ENCODE results near the gene MRAS. TPM values are rescaled to one million over a fixed set of nuclear protein-coding genes. Genes with fewer than 3 reads are reported as not detected.

The MRAS gene
- total and polyA plus RNA-seq, 2 of the 4 experiments (the other 2 are of a cell fraction), result 59.3 to 60.6 TPM

DNA sequence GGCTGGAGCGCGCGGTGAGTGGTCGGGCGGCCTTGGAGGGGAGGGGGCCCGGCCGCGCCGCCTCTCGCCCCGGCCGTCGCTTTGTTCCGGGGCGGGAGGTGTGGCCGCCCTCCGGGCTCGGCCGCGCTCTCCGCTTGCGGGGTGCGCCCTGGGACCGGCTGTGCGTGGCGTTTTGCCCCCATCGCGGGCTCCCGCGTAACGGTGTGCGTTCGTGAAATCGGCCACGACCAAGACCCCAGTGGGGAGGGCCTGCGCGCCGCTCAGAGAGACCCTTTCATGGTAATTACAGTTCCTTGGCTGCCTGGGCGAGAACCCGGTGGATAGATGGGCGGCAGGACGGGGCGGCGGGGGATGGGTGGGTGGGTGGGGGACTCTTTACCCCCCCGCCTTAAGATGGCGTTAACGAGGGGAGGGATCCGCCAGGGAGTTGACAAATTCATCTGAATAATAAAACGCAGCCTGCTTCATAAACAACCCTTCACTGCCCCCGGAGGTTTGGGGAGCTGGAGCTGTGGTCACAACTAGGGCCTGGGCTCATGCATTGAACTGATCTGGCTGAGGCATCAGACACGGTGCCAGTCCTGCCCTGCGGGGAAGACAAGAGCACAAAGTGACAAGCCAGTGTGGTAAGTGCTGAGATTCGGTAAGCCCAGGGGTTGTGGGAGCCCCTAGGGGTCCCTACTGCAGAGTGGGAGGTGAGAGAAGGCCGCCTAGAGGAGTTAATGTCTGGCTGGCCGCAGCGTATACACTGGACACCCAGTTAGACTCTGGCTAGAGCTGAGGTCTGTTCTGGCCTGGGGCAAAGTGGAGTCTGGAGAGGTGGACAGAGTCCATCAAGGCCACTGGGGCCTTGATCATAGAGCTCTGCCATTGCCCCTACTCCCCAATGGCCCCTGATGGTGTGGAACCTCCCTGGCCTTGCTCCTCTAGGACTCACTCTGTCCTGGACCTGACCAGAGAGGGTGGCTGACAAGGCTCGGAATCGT lies 668 bp downstream of the MRAS start:
- WGBS, 2 experiments (ENCODE audit: extremely low coverage in 2 of 2, insufficient read length in 1 of 2), result 3% methylated on average over 14 of the region's 58 CpGs; no CpG with 5 or more reads in 1 of the 2 experiments
- peak overlapping the region; percentile 77 for H3K23ac ChIP-seq (ENCODE audit: low read depth, low read length)
- TF ChIP-seq, protein P1, sequence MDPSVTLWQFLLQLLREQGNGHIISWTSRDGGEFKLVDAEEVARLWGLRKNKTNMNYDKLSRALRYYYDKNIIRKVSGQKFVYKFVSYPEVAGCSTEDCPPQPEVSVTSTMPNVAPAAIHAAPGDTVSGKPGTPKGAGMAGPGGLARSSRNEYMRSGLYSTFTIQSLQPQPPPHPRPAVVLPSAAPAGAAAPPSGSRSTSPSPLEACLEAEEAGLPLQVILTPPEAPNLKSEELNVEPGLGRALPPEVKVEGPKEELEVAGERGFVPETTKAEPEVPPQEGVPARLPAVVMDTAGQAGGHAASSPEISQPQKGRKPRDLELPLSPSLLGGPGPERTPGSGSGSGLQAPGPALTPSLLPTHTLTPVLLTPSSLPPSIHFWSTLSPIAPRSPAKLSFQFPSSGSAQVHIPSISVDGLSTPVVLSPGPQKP (IDR thresholded peaks at IDR 0.05; ENCODE audit: borderline replicate concordance, low read depth, low read length), result no peak
- TF ChIP-seq MAZ (IDR thresholded peaks at IDR 0.05; ENCODE audit: borderline replicate concordance, low read depth, low read length) (peak; percentile 4; the same call in 1 of the 2 replicates), CHD1 (IDR thresholded peaks at IDR 0.05; ENCODE audit: low read depth, low read length) (no peak), BHLHE40 (IDR thresholded peaks at IDR 0.05; ENCODE audit: low read depth, low read length) (no peak)
- H2BK5ac ChIP-seq (ENCODE audit: low read depth, low read length, poor library complexity, severe bottlenecking), result peak overlapping the region; percentile 68
- CTCF ChIA-PET, result interaction anchor here (0.7 to 1.8 kb wide), 7 partner anchors 14 to 1335 kb away, joined by 3 to 5 read pairs (median 4); no protein-coding TSS in a partner anchor
- H4K8ac ChIP-seq (ENCODE audit: low read depth in 2 of 2, low read length in 2 of 2), result peak overlapping the region; percentile 27 to 78; a peak in 3 of 4 replicates
- H2BK20ac ChIP-seq (ENCODE audit: low read depth, low read length), result peak overlapping the region; percentile 17; the same call in 1 of the 2 replicates
- in situ Hi-C loops (cut with MboI; ENCODE audit: low sequenced_read_pairs), result no loop called here
- peaks cover 10% of the 10 kb centered on the region for H3K4me1 ChIP-seq (ENCODE audit: control insufficient read depth, insufficient read depth, low read length)
- peak overlapping the region; percentile 70 for H3K27ac ChIP-seq (ENCODE audit: insufficient read depth, low read length)
- H4K91ac ChIP-seq (ENCODE audit: insufficient read depth, low read depth, low read length), result peak overlapping the region; percentile 78
- intact Hi-C loops (cut with micrococcal nuclease), result loop anchor here (5.0 kb wide), 3 partner anchors 43 to 282 kb away; no protein-coding TSS in a partner anchor
- dilution Hi-C loops (cut with HindIII; ENCODE audit: low sequenced_read_pairs, unreplicated experiment), result no loop called here
- peak overlapping the region; percentile 18; the same call in 1 of the 3 replicates for H2BK15ac ChIP-seq (ENCODE audit: low read depth, low read length)
- POLR2A ChIA-PET (ENCODE audit: unreplicated experiment), result interaction anchor here (0.6 kb wide), 1 partner anchor 21 kb away, joined by 5 read pairs; no protein-coding TSS in a partner anchor
- ATAC-seq (ENCODE audit: low read depth) (peak; percentile 45), DNase-seq (peak; percentile 26)
- H4K5ac ChIP-seq (ENCODE audit: low read depth, low read length), result peak overlapping the region; percentile 72; the same call in 1 of the 2 replicates
- H3K9me1 ChIP-seq (ENCODE audit: insufficient read depth, low read length), result peaks cover 14% of the 10 kb centered on the region
- H2AK9ac ChIP-seq (replicated peaks; ENCODE audit: low read depth, low read length, poor library complexity), result peak overlapping the region; percentile 96
- peaks cover 16% of the 10 kb centered on the region; the same call in 1 of the 2 replicates for H4K20me1 ChIP-seq (ENCODE audit: insufficient read depth, low read length)
- peak overlapping the region; percentile 72; the same call in 1 of the 2 replicates for H3K18ac ChIP-seq (ENCODE audit: low read depth, low read length)
- H3K56ac ChIP-seq (ENCODE audit: extremely low read depth, insufficient read depth, low read length), result peak overlapping the region; percentile 76; the same call in 1 of the 2 replicates
- no peaks in the 10 kb centered on the region for H3K27me3 ChIP-seq (ENCODE audit: control insufficient read depth, insufficient read depth, low read length)
- H3K14ac ChIP-seq (replicated peaks; ENCODE audit: low read depth, low read length), result peak overlapping the region; percentile 88
- H3K9ac ChIP-seq (ENCODE audit: low read depth, low read length), result peak overlapping the region; percentile 92
- peak overlapping the region; percentile 58 for H2AK5ac ChIP-seq (ENCODE audit: low read depth, low read length)
- H3K4me3 ChIP-seq (ENCODE audit: insufficient read depth, low read depth, low read length), result peak overlapping the region; percentile 84
- H2BK120ac ChIP-seq (ENCODE audit: low read depth, low read length), result peak overlapping the region; percentile 44; the same call in 1 of the 2 replicates
- H2AFZ ChIP-seq (replicated peaks; ENCODE audit: low read length, poor library complexity), result peak overlapping the region; percentile 95
- no TSS peak for BruUV-seq (replicated peaks)
- H3K4ac ChIP-seq (ENCODE audit: low read depth, low read length), result peak overlapping the region; percentile 86
- peaks cover 6 to 58% of the 10 kb centered on the region in 2 experiments; a peak in 3 of 4 replicates for H3K79me1 ChIP-seq (ENCODE audit: low read depth in 1 of 2, low read length in 2 of 2)
- no peaks in the 10 kb centered on the region for H3K36me3 ChIP-seq (ENCODE audit: control insufficient read depth, insufficient read depth, low read length)
- no peaks in the 10 kb centered on the region for H3K9me3 ChIP-seq (ENCODE audit: control insufficient read depth, insufficient read depth, low read length)
- peak overlapping the region; percentile 74 for H3K4me2 ChIP-seq (ENCODE audit: low read depth, low read length)
